Osteoblast (primary cell): Measurements from ENCODE around the gene OST4. TPM values are rescaled to one million over a fixed set of nuclear protein-coding genes. Genes with fewer than 3 reads are reported as not detected.

Source experiments
- DNase-seq: peaks from one replicate; pipeline ENCODE4 v3.0.0; 2011; ENCODE audit warnings: low spot score, mixed read lengths; ENCODE audit not compliant: insufficient read length; ENCODE audit errors: missing footprints
- H2AFZ ChIP-seq: 2 replicates; pipeline ENCODE4 v1.6.0; 2011; ENCODE audit warnings: mild to moderate bottlenecking, low read length
- H3K27ac ChIP-seq: 2 replicates; pipeline ENCODE4 v1.5.1; 2011; ENCODE audit warnings: mild to moderate bottlenecking, low read depth, low read length, moderate library complexity
- H3K27me3 ChIP-seq: 2 replicates; pipeline ENCODE4 v1.6.0; 2012; ENCODE audit warnings: mild to moderate bottlenecking, control low read depth, inconsistent platforms, low read length, moderate library complexity; ENCODE audit not compliant: insufficient read depth
- H3K36me3 ChIP-seq: 2 replicates; pipeline ENCODE4 v1.5.1; 2011; ENCODE audit warnings: mild to moderate bottlenecking, low read length, control low read depth, moderate library complexity; ENCODE audit not compliant: insufficient read depth
- H3K4me1 ChIP-seq: 2 replicates; pipeline ENCODE4 v1.5.1; 2011; ENCODE audit warnings: mild to moderate bottlenecking, low read length, control low read depth, moderate library complexity; ENCODE audit not compliant: insufficient read depth
- H3K4me2 ChIP-seq: 2 replicates; pipeline ENCODE4 v1.6.0; 2011; ENCODE audit warnings: mild to moderate bottlenecking, low read length; ENCODE audit not compliant: insufficient read depth
- H3K4me3 ChIP-seq: fragments of 200-600 bp; sonication (generic); 3 replicates; pipeline ENCODE4 v1.5.1; 2012; ENCODE audit warnings: mild to moderate bottlenecking, low read length, inconsistent platforms; ENCODE audit not compliant: insufficient read depth
- H3K79me2 ChIP-seq: 2 replicates; pipeline ENCODE4 v1.6.0; 2012; ENCODE audit warnings: mild to moderate bottlenecking, low read length, control low read depth, inconsistent platforms; ENCODE audit not compliant: insufficient read depth
- H3K9me3 ChIP-seq: 2 replicates; pipeline ENCODE4 v1.5.1; 2011; ENCODE audit warnings: low read depth, low read length, control low read depth
- H4K20me1 ChIP-seq: 2 replicates; pipeline ENCODE4 v1.6.0; 2012; ENCODE audit warnings: mild to moderate bottlenecking, low read length, control low read depth; ENCODE audit not compliant: insufficient read depth
- total RNA-seq: library from RNA; depleted of rRNA; stranded (reverse); fragments of >200 nt; gene quantifications from 2 replicates; pipeline ENCODE4 v1.2.3, GENCODE V29; 2012
- TF ChIP-seq, protein P1 (sequence below): IDR thresholded peaks from 2 replicates; pipeline ENCODE4 v1.5.1; 2011; ENCODE audit warnings: mild to moderate bottlenecking, low read depth, low read length, moderate library complexity; ENCODE audit errors: extremely low read depth

The OST4 gene
- total RNA-seq, 1 donor = 202 TPM

DNA sequence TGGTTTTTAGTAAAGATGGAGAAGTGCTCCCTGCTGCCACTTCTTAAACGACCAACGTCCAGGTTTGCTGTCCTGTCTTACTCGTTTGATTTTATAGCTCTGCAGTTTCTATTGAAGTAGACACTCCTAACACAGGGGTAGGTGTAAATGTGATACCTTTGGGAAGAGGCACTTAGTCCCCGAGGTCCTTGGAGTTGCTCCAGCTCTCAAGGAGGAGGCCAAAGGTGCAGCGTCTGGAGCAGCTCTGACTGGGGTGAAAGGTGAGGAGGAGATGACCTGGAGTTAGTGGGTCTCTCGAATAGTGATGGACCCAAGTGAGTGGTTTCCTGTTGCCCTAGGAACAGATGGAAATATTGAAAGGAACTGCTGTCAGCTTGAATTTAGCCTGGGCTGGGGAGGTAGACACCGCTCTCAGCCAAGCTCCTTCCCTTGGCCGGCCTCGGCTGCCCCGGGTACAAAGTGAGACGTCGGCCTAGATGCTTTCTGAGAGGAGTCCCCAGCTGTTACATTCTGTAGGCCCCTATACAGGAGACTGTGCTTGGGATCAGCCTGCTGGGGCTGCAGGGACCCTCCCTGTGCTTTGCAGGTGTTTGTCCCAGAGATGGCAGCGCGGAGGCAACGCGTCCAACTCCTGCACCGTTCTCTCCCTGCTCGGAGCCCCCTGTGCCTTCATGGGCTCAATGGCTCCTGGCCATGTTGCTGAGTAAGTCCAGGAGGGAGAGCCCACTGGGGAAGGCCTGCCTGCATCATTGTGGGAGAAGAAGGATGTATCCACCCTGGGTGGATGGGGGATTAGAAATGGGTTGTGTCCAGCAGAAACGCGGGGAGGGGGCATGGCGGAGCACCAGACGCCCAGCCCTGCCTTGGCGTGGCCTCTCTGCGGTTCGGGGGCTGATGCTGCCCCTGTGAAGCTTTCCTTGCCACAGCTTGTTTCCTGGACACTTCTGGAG is 20.6 kb upstream of the OST4 start:
- peak; percentile 70 for DNase-seq
- TF ChIP-seq, protein P1, sequence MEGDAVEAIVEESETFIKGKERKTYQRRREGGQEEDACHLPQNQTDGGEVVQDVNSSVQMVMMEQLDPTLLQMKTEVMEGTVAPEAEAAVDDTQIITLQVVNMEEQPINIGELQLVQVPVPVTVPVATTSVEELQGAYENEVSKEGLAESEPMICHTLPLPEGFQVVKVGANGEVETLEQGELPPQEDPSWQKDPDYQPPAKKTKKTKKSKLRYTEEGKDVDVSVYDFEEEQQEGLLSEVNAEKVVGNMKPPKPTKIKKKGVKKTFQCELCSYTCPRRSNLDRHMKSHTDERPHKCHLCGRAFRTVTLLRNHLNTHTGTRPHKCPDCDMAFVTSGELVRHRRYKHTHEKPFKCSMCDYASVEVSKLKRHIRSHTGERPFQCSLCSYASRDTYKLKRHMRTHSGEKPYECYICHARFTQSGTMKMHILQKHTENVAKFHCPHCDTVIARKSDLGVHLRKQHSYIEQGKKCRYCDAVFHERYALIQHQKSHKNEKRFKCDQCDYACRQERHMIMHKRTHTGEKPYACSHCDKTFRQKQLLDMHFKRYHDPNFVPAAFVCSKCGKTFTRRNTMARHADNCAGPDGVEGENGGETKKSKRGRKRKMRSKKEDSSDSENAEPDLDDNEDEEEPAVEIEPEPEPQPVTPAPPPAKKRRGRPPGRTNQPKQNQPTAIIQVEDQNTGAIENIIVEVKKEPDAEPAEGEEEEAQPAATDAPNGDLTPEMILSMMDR = no peak
- H3K4me1 ChIP-seq = peaks cover 5% of the 10 kb centered on the region
- H3K4me2 ChIP-seq = no peak overlapping the region
- no peaks in the 10 kb centered on the region for H3K36me3 ChIP-seq
- H3K79me2 ChIP-seq = no peaks in the 10 kb centered on the region
- no peaks in the 10 kb centered on the region for H3K9me3 ChIP-seq
- H3K27ac ChIP-seq = no peak overlapping the region
- no peaks in the 10 kb centered on the region for H3K27me3 ChIP-seq
- H2AFZ ChIP-seq = no peak overlapping the region
- no peak overlapping the region for H3K4me3 ChIP-seq
- H4K20me1 ChIP-seq = no peaks in the 10 kb centered on the region

DNA sequence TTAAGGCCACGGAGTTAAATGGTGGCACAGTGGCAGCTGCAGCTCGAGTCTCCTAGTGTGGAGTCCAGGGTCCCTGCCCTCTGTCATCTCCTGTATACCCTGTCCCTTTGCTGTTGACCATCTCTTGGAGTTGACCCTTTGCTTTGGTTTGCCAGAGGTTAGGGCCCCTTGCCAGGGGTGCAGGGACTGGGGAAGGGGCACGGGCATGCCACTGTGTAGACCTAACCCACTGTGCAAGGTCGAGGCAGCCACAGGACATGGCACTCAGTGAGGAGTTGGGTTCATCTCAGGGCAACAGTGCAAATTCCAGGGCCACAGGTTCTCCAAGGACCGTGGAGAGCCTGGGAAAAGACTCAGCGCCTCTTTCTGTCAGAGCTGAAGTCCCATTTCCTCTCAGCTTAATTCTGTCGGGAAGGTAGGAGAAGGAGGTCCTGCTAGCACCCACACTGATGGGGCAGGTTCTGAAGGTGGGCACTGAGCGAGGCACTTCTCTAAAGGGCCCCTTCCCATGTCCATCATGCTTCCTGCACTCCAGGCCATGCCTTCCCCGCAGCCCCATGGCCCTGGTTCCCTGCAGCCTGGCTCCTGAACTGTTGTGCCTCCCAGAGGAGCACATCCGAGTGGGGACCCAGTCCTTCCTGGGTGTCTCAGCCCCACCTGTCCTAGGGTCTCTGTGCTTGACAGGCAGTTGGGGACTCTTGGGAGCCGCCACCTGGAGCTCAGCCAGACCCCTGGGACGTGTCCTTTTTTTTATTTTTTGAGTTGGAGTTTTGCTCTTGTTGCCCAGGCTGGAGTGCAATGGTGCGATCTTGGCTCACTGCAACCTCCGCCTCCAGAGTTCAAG is 17.9 kb upstream of the OST4 start:
- TF ChIP-seq, protein P1 = no peak
- no peaks in the 10 kb centered on the region for H3K9me3 ChIP-seq

DNA sequence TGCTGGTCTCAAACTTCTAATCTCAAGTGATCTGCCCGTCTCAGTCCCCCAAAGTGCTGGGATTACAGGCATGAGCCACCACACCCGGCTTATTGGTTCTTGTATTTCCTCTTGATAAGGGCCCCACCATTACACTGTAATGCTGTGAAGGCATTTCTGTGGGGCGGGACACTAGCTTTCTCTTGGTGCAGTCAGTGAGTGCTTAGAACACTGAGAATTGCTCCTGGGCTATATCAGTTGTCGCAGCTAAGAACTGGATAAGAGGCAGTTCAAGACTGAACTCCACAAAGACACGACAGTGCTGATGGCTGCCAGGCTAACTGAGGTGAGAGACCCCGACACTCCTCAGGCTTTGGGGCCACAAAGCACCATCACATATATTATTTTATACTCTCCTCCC is 17.2 kb upstream of the OST4 start:
- H2AFZ ChIP-seq = no peak overlapping the region
- no peaks in the 10 kb centered on the region for H3K9me3 ChIP-seq
- H3K79me2 ChIP-seq = no peaks in the 10 kb centered on the region
- H3K4me2 ChIP-seq = no peak overlapping the region
- H3K27ac ChIP-seq = no peak overlapping the region
- H3K27me3 ChIP-seq = no peaks in the 10 kb centered on the region
- DNase-seq = peak; percentile 78
- no peak overlapping the region for H3K4me3 ChIP-seq
- peaks cover 4% of the 10 kb centered on the region for H3K36me3 ChIP-seq
- TF ChIP-seq, protein P1 = no peak
- H3K4me1 ChIP-seq = peaks cover 4% of the 10 kb centered on the region
- H4K20me1 ChIP-seq = peaks cover 3% of the 10 kb centered on the region

More for the DNA sequence above, 17.9 kb upstream of the OST4 start:
- Histone ChIP-seq H3K27me3 (no peaks in the 10 kb centered on the region), H3K79me2 (no peaks in the 10 kb centered on the region), H3K4me1 (peaks cover 4% of the 10 kb centered on the region), H4K20me1 (no peaks in the 10 kb centered on the region), H3K27ac (no peak overlapping the region), H3K36me3 (peaks cover 3% of the 10 kb centered on the region), H3K4me3 (no peak overlapping the region), H2AFZ (no peak overlapping the region), H3K4me2 (no peak overlapping the region)
- DNase-seq = no peak
